Neuron (in vitro differentiated cells): ENCODE measurements around the gene TBC1D5.

Experiments used
- H2AFZ ChIP-seq: one replicate; pipeline ENCODE4 v1.6.1; 2013; ENCODE audit warnings: low read depth, mild to moderate bottlenecking, inconsistent platforms, low read length, moderate library complexity
- H3K27me3 ChIP-seq: one replicate; pipeline ENCODE4 v1.6.1; 2013; ENCODE audit warnings: low read length; ENCODE audit not compliant: insufficient read depth
- H3K36me3 ChIP-seq: one replicate; pipeline ENCODE4 v1.6.1; 2013; ENCODE audit warnings: low read length; ENCODE audit not compliant: insufficient read depth
- H3K4me1 ChIP-seq: one replicate; pipeline ENCODE4 v1.6.1; 2013; ENCODE audit warnings: low read length; ENCODE audit not compliant: insufficient read depth
- H3K4me3 ChIP-seq: 2 replicates; pipeline ENCODE4 v1.5.1; 2013; ENCODE audit warnings: mild to moderate bottlenecking, low read length, moderate library complexity
- H3K9me3 ChIP-seq: one replicate; pipeline ENCODE4 v1.6.1; 2013; ENCODE audit warnings: low read length

The TBC1D5 gene

DNA sequence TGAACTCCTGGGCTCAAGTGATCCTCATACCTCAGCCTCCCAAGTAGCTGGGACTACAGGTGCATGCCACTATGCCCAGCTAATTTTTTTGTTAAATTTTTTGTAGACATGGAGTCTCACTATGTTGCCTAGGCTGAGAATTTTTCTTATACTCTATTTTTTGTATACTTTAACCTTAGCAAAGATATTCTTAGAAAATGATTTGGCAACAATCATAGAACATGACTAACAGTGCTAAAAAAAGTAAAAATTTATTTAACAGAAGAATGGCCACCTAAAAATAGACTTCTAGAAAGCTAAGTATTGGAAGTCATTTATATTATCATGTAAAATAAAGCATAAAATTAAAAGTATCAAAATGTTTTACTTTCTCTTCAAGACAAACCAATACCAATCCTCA lies 535.4 kb downstream of the TBC1D5 start:
- peaks cover under 1% of the 10 kb centered on the region for H3K36me3 ChIP-seq
- no peaks in the 10 kb centered on the region for H3K4me1 ChIP-seq
- no peak overlapping the region for H2AFZ ChIP-seq
- H3K9me3 ChIP-seq: peaks cover 2% of the 10 kb centered on the region
- H3K4me3 ChIP-seq: no peak overlapping the region
- no peaks in the 10 kb centered on the region for H3K27me3 ChIP-seq

DNA sequence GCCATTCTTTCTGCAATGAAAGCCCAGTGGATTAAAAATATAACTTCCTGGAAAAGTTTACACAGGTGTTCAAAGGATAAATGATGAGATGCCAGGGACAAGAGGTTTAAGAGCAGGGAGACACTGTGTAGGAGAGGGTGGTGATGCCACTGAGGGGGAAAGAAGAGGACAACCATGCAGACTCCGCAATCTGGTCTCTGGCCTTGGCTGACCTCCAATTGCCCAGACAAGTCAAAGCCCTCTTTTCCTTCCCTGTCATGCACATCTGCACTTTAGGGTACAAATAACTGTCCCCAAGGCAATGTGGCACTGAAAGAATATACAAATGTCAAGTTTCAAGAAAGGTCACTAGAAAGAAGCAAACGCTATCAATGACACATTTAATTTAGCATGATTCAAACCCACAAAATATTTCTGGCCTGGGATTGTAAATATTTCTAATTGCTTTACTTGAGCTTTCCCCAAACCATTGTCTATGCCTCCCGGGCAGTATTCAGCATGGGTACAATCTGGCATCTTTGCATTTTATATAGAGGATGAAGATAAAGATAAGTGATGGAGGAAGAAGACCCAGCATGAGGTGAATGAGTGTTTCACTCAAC lies 538.3 kb downstream of the TBC1D5 start:
- H2AFZ ChIP-seq: no peak overlapping the region
- peaks cover 2% of the 10 kb centered on the region for H3K9me3 ChIP-seq
- H3K36me3 ChIP-seq: no peaks in the 10 kb centered on the region
- H3K27me3 ChIP-seq: no peaks in the 10 kb centered on the region
- H3K4me1 ChIP-seq: no peaks in the 10 kb centered on the region
- H3K4me3 ChIP-seq: no peak overlapping the region

DNA sequence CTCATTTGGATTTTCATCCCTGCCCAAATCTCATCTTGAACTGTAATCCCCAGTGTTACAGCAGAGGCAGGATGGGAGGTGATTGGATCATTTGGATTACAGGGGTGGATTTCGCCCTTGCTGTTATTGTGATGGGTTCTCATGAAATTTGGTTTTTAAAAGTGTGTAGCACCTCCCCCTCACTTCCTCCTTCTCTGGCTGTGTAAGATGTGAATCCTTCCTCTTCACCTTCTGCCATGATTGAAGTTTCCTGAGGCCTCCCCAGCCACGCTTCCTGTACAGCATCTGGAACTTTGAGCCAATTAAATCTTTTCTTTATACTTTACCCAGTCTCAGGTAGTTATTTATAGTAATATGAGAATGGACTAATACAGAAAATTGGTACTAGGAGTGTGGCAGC lies 540.9 kb downstream of the TBC1D5 start:
- Histone ChIP-seq H3K36me3 (no peaks in the 10 kb centered on the region), H3K9me3 (peaks cover 2% of the 10 kb centered on the region), H3K27me3 (no peaks in the 10 kb centered on the region), H3K4me1 (no peaks in the 10 kb centered on the region), H2AFZ (no peak overlapping the region), H3K4me3 (no peak overlapping the region)

DNA sequence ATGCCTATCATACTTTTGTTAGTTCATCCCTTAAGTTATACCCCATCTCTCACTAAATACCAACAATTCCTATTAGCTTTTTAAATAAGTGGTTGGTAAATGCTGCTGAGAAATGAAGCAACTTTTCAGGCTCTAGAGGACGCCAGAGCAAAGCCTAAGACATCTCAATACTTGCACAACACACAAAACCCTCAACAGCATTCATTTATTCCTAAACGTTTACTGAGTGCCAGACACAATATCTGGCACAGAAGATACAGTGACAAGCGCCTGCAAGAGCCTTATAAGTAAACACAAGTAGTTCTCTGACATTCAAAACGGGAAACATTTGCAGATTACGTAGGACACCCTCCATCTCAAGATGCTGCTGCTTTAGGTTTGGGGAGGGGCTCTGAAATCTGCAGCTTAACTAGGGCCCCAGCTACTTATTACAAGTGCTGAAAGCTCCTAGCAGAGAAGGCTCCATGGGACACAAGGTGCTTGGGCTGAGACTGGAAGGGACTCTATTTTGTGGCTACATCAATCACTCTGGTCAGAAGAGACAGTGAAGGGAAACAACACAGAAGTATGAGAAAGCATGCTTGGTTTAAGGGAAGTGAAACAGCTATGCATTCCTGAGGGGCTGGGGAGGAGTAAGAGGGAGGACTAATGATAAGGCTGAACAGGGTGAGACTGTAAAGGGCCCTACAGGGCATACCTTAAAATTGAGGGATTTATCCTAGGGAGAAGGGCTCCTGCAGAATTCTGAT lies 546.4 kb downstream of the TBC1D5 start:
- H3K4me1 ChIP-seq: no peaks in the 10 kb centered on the region
- no peak overlapping the region for H2AFZ ChIP-seq
- H3K9me3 ChIP-seq: no peaks in the 10 kb centered on the region
- H3K27me3 ChIP-seq: no peaks in the 10 kb centered on the region
- no peak overlapping the region for H3K4me3 ChIP-seq
- H3K36me3 ChIP-seq: no peaks in the 10 kb centered on the region

DNA sequence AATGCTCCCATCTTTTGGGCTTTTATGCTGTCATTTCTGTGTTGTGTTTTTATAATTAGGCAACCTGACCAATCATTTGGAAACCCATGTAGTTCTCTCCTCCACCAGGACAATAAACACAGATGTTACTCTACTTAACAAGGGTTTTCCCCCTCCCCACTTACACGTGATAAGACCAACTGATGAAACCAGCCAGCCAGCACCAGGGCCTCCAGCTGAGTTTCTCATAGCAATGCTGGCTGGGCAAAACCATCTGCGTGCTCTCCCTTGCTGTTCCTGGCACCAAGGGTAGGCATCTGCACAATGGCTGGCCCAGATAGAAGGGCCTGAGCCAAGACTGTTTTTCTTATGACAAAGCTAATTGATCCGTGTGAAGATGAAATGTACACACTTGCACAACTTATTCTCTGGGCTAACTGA lies 547.2 kb downstream of the TBC1D5 start:
- H3K9me3 ChIP-seq: no peaks in the 10 kb centered on the region
- H3K4me3 ChIP-seq: no peak overlapping the region
- no peak overlapping the region for H2AFZ ChIP-seq
- H3K4me1 ChIP-seq: no peaks in the 10 kb centered on the region
- H3K36me3 ChIP-seq: no peaks in the 10 kb centered on the region
- H3K27me3 ChIP-seq: no peaks in the 10 kb centered on the region

DNA sequence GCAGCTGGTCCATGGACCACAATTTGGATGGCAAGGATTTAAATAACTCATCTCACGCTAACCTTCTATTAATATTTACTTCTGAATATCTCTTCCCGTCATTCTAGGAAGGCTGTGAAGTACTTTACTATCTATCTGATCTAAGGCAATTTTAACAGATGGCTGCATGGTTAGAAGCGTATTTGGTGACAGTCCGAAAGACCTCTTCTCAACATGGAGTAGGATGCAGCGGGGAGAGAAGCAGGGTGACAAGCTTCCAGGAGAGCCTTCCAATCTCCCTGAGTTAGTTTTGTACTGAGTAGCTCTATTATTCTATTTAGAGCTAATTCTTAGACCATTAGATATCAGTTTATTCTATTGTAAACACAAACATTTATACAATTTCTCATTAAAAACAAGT lies 548.3 kb downstream of the TBC1D5 start:
- H3K4me1 ChIP-seq: no peaks in the 10 kb centered on the region
- H3K27me3 ChIP-seq: no peaks in the 10 kb centered on the region
- no peak overlapping the region for H3K4me3 ChIP-seq
- H2AFZ ChIP-seq: no peak overlapping the region
- H3K36me3 ChIP-seq: no peaks in the 10 kb centered on the region
- H3K9me3 ChIP-seq: no peaks in the 10 kb centered on the region

DNA sequence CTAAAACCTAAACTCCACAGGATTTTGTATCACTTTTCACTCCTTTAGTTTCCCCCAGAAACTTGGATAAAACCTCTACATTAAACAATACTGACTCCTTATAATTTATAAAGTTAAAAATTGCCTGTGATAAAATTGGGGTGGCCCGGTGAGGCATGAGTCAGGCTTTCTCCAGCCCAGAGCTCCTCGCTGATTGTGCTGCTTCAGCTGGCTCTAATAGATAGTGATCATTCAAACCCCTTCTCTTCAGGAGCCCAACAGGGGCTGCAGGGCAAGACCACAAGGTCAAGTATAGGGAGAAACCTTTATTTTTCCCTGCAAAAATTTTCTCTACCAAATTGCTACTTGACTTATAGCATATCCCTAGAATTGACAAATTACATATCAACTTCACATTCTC lies 549.4 kb downstream of the TBC1D5 start:
- H3K36me3 ChIP-seq: no peaks in the 10 kb centered on the region
- no peak overlapping the region for H3K4me3 ChIP-seq
- H3K4me1 ChIP-seq: no peaks in the 10 kb centered on the region
- H2AFZ ChIP-seq: no peak overlapping the region
- no peaks in the 10 kb centered on the region for H3K27me3 ChIP-seq
- no peaks in the 10 kb centered on the region for H3K9me3 ChIP-seq

DNA sequence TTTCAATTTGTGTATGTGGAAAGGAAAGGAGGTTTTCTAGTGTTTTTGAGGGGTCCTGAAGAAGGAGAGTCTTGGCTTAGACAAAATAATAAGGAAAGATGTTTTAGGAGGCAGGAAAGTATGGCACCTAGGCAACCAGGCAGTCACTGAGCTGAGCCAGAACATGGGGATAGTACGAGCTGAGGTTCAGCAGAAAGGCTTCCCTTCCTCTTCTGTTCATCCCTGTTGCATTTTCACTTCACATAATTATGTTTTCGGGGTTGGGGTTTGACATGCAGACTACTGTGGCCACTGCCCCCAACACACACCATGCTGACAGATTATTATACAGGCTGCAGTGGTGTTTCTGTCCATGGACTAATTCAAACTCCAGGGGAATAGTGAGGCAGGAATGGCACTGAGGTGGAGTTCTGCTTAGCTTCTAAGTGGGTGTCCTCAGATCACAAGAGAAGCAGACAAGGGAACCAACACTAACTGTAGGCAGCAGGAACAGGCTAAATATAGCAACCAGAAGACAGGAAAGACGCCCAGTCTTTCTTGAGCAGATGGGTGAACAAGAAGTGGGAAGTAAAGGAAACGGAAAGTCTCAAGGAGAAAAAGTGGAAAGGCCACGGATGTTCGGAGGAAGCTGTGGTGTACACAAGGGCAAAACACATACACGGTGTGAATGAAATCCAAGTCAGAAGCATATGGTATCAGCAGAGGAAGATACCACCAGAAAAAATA lies 551.9 kb downstream of the TBC1D5 start:
- Histone ChIP-seq H2AFZ (no peak overlapping the region), H3K4me3 (no peak overlapping the region), H3K36me3 (no peaks in the 10 kb centered on the region), H3K4me1 (no peaks in the 10 kb centered on the region), H3K27me3 (no peaks in the 10 kb centered on the region), H3K9me3 (no peaks in the 10 kb centered on the region)

DNA sequence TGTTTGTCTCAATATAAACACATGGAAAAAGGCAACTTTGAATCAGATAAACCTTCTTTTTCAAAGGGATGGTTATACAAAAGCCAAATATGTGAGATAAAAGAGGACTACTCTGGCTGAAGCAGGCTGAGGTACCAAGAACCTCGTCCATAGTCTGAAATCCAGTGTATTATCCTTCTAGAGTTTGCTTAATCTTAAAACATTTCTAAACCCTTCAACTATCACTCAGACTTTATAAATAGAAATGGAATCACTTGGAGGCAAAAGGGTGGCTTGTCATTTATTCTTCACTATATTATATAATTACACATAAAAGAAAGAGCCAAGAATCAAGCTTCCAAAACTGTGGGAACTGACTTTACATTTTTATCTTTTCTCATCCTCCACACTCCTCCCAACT lies 554.1 kb downstream of the TBC1D5 start:
- H3K4me3 ChIP-seq: no peak overlapping the region
- no peaks in the 10 kb centered on the region for H3K27me3 ChIP-seq
- H2AFZ ChIP-seq: no peak overlapping the region

DNA sequence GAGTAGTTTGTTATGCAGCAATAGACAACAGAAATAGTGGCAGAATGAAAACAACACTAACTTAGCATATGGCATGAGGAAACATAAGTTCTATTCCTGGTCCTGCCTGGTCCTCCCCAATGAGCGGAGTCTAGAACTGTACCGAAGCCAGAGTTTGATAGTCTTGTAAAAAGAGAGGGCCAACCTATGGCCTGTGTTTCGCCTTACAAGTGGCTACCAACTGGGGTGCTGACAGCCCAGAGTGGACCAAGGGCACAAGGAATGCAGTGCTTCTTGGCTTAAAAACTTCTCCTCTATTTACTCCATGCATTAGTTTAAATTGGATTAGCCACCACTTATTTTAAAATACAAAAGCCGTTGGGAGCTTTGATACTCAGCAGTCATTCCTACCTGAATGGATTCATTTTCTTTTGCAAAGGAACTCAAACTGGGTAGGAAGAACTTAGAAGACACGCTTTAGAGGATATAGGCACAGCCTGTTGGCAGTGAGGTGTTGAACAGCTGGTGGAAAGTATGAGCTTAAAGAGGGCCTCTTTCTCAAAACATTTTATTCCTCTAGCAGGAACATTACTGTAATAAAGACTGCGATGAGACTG lies 554.7 kb downstream of the TBC1D5 start:
- H3K4me3 ChIP-seq: no peak overlapping the region
- no peaks in the 10 kb centered on the region for H3K27me3 ChIP-seq
- H2AFZ ChIP-seq: no peak overlapping the region
- peaks cover 5% of the 10 kb centered on the region for H3K36me3 ChIP-seq
- H3K4me1 ChIP-seq: no peaks in the 10 kb centered on the region
- no peaks in the 10 kb centered on the region for H3K9me3 ChIP-seq

More for the DNA sequence above, 554.1 kb downstream of the TBC1D5 start:
- H3K4me1 ChIP-seq: no peaks in the 10 kb centered on the region
- H3K36me3 ChIP-seq: peaks cover 5% of the 10 kb centered on the region
- no peaks in the 10 kb centered on the region for H3K9me3 ChIP-seq

DNA sequence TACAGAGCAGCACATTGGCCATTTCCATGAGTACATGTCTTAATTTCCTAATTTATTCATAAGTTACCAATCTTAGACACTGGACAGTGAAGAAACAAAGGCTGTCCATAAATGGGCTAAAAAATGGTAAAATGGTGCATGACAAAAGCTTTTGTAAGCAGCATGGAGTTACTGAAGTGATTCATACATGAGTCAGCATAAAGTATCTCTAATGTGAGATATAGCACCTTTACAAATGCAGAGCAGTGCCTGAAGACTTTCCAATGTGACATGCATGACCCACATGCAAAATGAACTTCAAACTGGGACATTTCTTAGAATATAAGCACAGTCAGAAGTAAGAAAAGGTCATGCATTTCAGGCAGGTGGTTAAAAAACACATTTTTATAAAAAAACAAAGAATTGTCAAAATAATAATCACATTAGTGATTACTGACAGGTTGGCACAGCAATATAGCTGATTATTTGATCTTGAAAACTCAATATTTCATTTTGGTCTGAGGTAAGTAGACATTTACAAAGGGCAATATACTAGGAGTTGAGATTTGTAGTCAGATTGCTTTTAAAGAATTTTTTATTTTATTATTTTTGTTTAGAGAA lies 558.4 kb downstream of the TBC1D5 start:
- Histone ChIP-seq H3K4me3 (no peak overlapping the region), H3K9me3 (no peaks in the 10 kb centered on the region), H3K36me3 (peaks cover 5% of the 10 kb centered on the region), H2AFZ (no peak overlapping the region), H3K4me1 (peaks cover 4% of the 10 kb centered on the region), H3K27me3 (no peaks in the 10 kb centered on the region)

DNA sequence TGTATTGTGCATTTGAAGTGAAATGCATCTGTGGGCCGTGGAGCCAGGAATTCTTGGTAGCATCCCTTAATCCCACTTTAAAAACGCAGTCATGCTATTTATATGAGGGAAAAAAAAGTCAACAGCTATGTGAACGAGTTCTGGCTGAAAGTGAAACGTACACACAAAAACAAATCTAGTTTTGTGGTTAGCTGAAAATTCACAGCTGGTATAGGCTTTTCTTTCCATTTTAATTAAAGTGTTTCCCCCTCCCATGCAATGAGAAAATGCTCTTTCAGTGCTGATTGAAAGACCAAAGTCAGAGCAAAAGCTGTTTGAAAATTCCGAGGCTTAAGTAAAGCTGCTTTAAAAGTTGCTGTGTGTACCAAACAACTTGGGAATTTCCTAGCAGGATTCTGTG lies 560.3 kb downstream of the TBC1D5 start:
- Histone ChIP-seq H3K36me3 (peaks cover 5% of the 10 kb centered on the region), H3K4me1 (peaks cover 4% of the 10 kb centered on the region), H3K9me3 (no peaks in the 10 kb centered on the region), H3K4me3 (no peak overlapping the region), H3K27me3 (no peaks in the 10 kb centered on the region), H2AFZ (no peak overlapping the region)

DNA sequence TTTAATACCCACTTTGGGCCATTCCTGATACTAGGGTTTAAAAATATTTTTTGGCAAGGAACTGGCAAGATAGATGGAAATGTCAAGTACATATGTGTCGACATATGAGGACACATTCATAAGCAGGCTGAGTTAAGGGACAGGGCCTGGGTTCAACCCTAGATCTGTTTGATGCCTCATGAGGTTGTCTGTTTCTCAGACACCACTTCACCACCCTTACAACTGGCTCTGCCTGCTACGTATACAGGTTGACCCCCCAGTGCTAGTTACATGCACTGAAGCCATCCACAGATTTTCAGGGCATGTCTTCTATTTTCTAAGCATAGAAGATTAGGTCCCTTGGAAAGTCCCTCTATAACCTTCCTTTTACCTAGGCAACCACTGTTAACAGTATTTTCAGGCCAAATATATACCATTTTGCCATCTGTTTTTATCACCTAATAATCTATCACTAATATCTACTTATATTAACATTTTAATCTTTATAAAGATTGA lies 561.0 kb downstream of the TBC1D5 start:
- H3K4me3 ChIP-seq: no peak overlapping the region

More for the DNA sequence above, 561.0 kb downstream of the TBC1D5 start:
- Histone ChIP-seq H3K36me3 (peaks cover 5% of the 10 kb centered on the region), H3K4me1 (peaks cover 4% of the 10 kb centered on the region), H2AFZ (no peak overlapping the region), H3K27me3 (no peaks in the 10 kb centered on the region), H3K9me3 (no peaks in the 10 kb centered on the region)
